ENCODE measurements around the gene MAGI2.

Gene MAGI2

DNA sequence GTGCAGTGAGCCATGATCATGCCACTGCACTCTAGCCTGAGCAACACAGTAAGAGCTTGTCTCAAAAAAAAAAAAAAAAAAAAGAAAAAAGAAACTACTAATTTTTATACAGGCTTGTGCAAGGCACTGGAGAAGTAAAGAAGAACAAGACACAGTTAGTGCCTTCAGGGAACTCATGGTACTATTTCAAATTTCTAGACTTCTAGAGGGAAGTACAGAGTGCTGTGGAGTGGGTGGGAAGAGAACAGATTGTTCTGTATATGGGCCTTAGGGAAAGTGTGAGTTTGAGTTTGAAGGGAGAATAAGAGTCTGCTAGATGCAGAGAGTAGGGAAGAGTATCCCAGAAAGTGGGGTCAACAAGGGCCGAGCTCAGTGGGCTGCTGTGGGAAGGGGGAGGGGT lies 1420.1 kb downstream of the MAGI2 start:
- H3F3A ChIP-seq (ENCODE audit: low read depth) = no peaks in the 10 kb centered on the region
- H3K9me3 ChIP-seq (ENCODE audit: insufficient read depth, low read depth, low read length) = no peaks in the 10 kb centered on the region
- H3K9me2 ChIP-seq (replicated peaks; ENCODE audit: low read depth, low read length) = no peaks in the 10 kb centered on the region
- H4K20me1 ChIP-seq (ENCODE audit: insufficient read depth, low read length, poor library complexity, severe bottlenecking) = no peaks in the 10 kb centered on the region
- no peaks in the 10 kb centered on the region for H3K36me3 ChIP-seq (ENCODE audit: insufficient read depth, low read length)
- H2AFZ ChIP-seq (ENCODE audit: low read length) = no peak overlapping the region
- no peaks in the 10 kb centered on the region for H3K4me1 ChIP-seq (ENCODE audit: insufficient read depth, low read length, poor library complexity, severe bottlenecking)
- H3K4me2 ChIP-seq (ENCODE audit: low read depth, low read length, poor library complexity, severe bottlenecking) = no peak overlapping the region
- H3K9ac ChIP-seq (ENCODE audit: low read depth, low read length, poor library complexity, severe bottlenecking) = no peak overlapping the region
- no peak overlapping the region for H3K4me3 ChIP-seq (ENCODE audit: low read length, poor library complexity, severe bottlenecking)
- H3K79me2 ChIP-seq (ENCODE audit: insufficient read depth, low read length) = no peaks in the 10 kb centered on the region
- H3K27me3 ChIP-seq (ENCODE audit: insufficient read depth, low read length, poor library complexity, severe bottlenecking) = no peaks in the 10 kb centered on the region
- no peak for TF ChIP-seq EZH2phosphoT487 (IDR thresholded peaks at IDR 0.05; ENCODE audit: borderline replicate concordance)
- TF ChIP-seq, protein P1, sequence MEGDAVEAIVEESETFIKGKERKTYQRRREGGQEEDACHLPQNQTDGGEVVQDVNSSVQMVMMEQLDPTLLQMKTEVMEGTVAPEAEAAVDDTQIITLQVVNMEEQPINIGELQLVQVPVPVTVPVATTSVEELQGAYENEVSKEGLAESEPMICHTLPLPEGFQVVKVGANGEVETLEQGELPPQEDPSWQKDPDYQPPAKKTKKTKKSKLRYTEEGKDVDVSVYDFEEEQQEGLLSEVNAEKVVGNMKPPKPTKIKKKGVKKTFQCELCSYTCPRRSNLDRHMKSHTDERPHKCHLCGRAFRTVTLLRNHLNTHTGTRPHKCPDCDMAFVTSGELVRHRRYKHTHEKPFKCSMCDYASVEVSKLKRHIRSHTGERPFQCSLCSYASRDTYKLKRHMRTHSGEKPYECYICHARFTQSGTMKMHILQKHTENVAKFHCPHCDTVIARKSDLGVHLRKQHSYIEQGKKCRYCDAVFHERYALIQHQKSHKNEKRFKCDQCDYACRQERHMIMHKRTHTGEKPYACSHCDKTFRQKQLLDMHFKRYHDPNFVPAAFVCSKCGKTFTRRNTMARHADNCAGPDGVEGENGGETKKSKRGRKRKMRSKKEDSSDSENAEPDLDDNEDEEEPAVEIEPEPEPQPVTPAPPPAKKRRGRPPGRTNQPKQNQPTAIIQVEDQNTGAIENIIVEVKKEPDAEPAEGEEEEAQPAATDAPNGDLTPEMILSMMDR (conservative IDR thresholded peaks at IDR 0.05; ENCODE audit: low read length) = no peak

DNA sequence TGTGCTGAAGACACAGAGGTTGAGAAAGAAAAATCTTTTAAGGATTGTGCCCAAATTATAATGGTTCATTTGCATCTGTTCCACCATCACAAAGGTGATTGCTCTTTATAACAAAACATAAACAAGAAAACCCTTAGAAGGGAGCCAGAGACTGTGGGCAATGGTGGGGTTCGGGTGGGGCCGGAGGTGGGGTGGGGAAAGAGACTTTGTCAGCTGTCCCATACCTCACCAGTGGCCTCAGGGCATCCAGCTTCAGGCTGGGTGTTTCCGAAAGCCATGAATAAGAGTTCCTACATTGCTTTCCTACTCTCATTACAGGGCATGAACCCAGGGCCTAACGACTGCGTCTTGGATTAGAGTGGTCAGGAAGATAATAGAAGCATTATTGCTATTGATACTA lies 1427.0 kb downstream of the MAGI2 start:
- Histone ChIP-seq H3F3A (ENCODE audit: low read depth) (no peaks in the 10 kb centered on the region), H3K9ac (ENCODE audit: low read depth, low read length, poor library complexity, severe bottlenecking) (no peak overlapping the region), H3K36me3 (ENCODE audit: insufficient read depth, low read length) (no peaks in the 10 kb centered on the region), H3K4me3 (ENCODE audit: low read length, poor library complexity, severe bottlenecking) (no peak overlapping the region), H3K79me2 (ENCODE audit: insufficient read depth, low read length) (no peaks in the 10 kb centered on the region), H4K20me1 (ENCODE audit: insufficient read depth, low read length, poor library complexity, severe bottlenecking) (no peaks in the 10 kb centered on the region), H3K4me2 (ENCODE audit: low read depth, low read length, poor library complexity, severe bottlenecking) (no peak overlapping the region), H3K4me1 (ENCODE audit: insufficient read depth, low read length, poor library complexity, severe bottlenecking) (no peaks in the 10 kb centered on the region), H3K27me3 (ENCODE audit: insufficient read depth, low read length, poor library complexity, severe bottlenecking) (no peaks in the 10 kb centered on the region), H3K9me2 (replicated peaks; ENCODE audit: low read depth, low read length) (no peaks in the 10 kb centered on the region), H3K9me3 (ENCODE audit: insufficient read depth, low read depth, low read length) (no peaks in the 10 kb centered on the region), H2AFZ (ENCODE audit: low read length) (no peak overlapping the region)
- TF ChIP-seq EZH2phosphoT487 (IDR thresholded peaks at IDR 0.05; ENCODE audit: borderline replicate concordance) = no peak
- TF ChIP-seq, protein P1 (conservative IDR thresholded peaks at IDR 0.05; ENCODE audit: low read length) = no peak

DNA sequence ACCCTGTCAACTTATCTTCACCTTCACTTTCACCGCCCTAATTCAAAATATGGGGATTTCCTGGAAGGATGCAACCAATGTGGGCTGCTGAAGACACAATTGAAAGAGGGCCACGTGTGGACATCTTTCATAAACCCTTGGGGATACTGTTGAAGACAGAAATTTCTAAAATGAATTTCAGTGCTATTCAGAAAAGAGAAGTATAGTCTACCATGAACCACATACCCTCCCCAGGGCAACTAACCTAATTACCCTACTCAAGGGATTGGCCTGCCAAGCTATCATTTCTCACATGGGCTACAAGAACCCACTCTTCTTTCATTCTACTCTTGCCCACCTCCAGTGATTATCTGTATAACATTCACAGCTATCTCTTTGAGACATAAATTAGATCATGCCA lies 1428.9 kb downstream of the MAGI2 start:
- Histone ChIP-seq H3F3A (ENCODE audit: low read depth) (peaks cover 4% of the 10 kb centered on the region; the same call in 1 of the 2 replicates), H3K9me3 (ENCODE audit: insufficient read depth, low read depth, low read length) (no peaks in the 10 kb centered on the region), H3K4me3 (ENCODE audit: low read length, poor library complexity, severe bottlenecking) (no peak overlapping the region), H3K4me1 (ENCODE audit: insufficient read depth, low read length, poor library complexity, severe bottlenecking) (peaks cover 3% of the 10 kb centered on the region), H3K36me3 (ENCODE audit: insufficient read depth, low read length) (no peaks in the 10 kb centered on the region), H4K20me1 (ENCODE audit: insufficient read depth, low read length, poor library complexity, severe bottlenecking) (no peaks in the 10 kb centered on the region), H3K9me2 (replicated peaks; ENCODE audit: low read depth, low read length) (no peaks in the 10 kb centered on the region), H2AFZ (ENCODE audit: low read length) (no peak overlapping the region), H3K79me2 (ENCODE audit: insufficient read depth, low read length) (no peaks in the 10 kb centered on the region), H3K4me2 (ENCODE audit: low read depth, low read length, poor library complexity, severe bottlenecking) (no peak overlapping the region), H3K27me3 (ENCODE audit: insufficient read depth, low read length, poor library complexity, severe bottlenecking) (no peaks in the 10 kb centered on the region), H3K9ac (ENCODE audit: low read depth, low read length, poor library complexity, severe bottlenecking) (no peak overlapping the region)
- TF ChIP-seq EZH2phosphoT487 (IDR thresholded peaks at IDR 0.05; ENCODE audit: borderline replicate concordance) = no peak
- TF ChIP-seq, protein P1 (conservative IDR thresholded peaks at IDR 0.05; ENCODE audit: low read length) = no peak

All from Loucy (cell line).